Measurements from ENCODE around the gene DGKI.

- no peak for TF ChIP-seq CTCF (conservative IDR thresholded peaks at IDR 0.05 in 1 of 2, IDR thresholded peaks at IDR 0.05 in 1 of 2; ENCODE audit: low read depth in 1 of 2, low read length in 2 of 2)
- TF ChIP-seq EZH2 (IDR thresholded peaks at IDR 0.05; ENCODE audit: low read length, missing control alignments) = no peak
Measured at GRCh38 chr7:137434530-137434929, 412.2 kb downstream of the DGKI start.
